Bronchial epithelial cell (primary cell): ENCODE measurements around the gene AP4M1. TPM values are rescaled to one million over a fixed set of nuclear protein-coding genes. Genes with fewer than 3 reads are reported as not detected.
A peak's percentile ranks its signal among the peaks of the same experiment; 100 is the strongest.

Source experiments
- DNase-seq: peaks from one replicate; pipeline ENCODE4 v3.0.0-alpha.2; 2010; ENCODE audit warnings: low read depth
- FAIRE-seq: peaks from 2 replicates; lab custom pipeline; 2011; peaks lifted over from hg19 to GRCh38; lab: Jason Lieb, UNC
- H3K27me3 ChIP-seq: 2 replicates; pipeline ENCODE4 v1.5.1; 2011; ENCODE audit warnings: low read length; ENCODE audit not compliant: control insufficient read depth, insufficient read depth
- H3K36me3 ChIP-seq: 2 replicates; pipeline ENCODE4 v1.5.1; 2011; ENCODE audit warnings: low read length; ENCODE audit not compliant: control insufficient read depth, insufficient read depth
- H3K4me3 ChIP-seq: 2 replicates; pipeline ENCODE4 v1.5.1; 2011; ENCODE audit warnings: mild to moderate bottlenecking, low read depth, low read length, control low read depth
- total RNA-seq: library from RNA; depleted of rRNA; stranded (reverse); fragments of >200 nt; gene quantifications from 2 replicates; pipeline ENCODE4 v1.2.1, GENCODE V29; 2014
- TF ChIP-seq, protein P1 (sequence below): IDR thresholded peaks from 2 replicates; pipeline ENCODE4 v1.5.1; 2011; ENCODE audit warnings: mild to moderate bottlenecking, moderate library complexity, low read length, control low read depth, inconsistent platforms; ENCODE audit not compliant: insufficient read depth, severe bottlenecking

Gene AP4M1
- total RNA-seq, 1 donor from 2014 or later = 22.6 TPM

- H3K27me3 ChIP-seq = no peaks in the 10 kb centered on the region
- no peaks in the 10 kb centered on the region for H3K36me3 ChIP-seq
- DNase-seq (no peak), FAIRE-seq (no peak)
- H3K4me3 ChIP-seq = peak overlapping the region; percentile 61
- TF ChIP-seq, protein P1, sequence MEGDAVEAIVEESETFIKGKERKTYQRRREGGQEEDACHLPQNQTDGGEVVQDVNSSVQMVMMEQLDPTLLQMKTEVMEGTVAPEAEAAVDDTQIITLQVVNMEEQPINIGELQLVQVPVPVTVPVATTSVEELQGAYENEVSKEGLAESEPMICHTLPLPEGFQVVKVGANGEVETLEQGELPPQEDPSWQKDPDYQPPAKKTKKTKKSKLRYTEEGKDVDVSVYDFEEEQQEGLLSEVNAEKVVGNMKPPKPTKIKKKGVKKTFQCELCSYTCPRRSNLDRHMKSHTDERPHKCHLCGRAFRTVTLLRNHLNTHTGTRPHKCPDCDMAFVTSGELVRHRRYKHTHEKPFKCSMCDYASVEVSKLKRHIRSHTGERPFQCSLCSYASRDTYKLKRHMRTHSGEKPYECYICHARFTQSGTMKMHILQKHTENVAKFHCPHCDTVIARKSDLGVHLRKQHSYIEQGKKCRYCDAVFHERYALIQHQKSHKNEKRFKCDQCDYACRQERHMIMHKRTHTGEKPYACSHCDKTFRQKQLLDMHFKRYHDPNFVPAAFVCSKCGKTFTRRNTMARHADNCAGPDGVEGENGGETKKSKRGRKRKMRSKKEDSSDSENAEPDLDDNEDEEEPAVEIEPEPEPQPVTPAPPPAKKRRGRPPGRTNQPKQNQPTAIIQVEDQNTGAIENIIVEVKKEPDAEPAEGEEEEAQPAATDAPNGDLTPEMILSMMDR = no peak
Measured at GRCh38 chr7:100119970-100120732, 18.7 kb downstream of the AP4M1 start.

DNA sequence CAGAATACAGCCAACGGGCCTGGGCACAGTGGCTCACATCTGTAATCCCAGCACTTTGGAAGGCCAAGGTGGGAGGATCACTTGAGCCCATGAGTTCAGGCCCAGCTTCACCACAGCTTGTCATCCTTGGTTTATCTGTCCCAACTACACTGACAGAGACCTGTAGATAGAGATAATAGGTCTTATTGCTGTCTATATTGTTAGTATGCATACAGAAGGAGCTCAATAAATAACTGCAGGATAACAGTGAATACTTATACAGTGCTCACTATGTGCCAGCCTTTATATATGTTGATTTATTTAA lies 19.2 kb downstream of the AP4M1 start:
- DNase-seq (no peak), FAIRE-seq (no peak)
- TF ChIP-seq, protein P1 = no peak
- Histone ChIP-seq H3K27me3 (no peaks in the 10 kb centered on the region), H3K4me3 (no peak overlapping the region), H3K36me3 (no peaks in the 10 kb centered on the region)

DNA sequence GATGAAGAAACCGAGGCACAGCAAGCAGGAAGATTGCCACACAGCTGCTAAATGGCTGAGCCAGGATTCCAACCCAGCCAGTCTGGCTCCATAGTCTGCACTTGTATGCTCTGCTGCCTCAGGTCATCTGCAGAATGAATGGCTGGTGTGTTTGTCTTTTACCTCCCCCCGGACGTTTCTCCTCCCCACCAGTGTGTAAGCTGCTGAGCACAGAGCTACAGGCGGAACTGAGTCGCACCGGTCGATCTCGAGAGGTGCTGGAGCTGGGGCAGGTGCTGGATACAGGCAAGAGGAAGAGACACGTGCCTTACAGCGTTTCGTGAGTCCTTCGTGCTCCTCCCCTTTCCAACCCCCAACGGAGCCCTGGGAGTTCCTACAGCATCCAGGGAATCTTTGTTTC lies 20.6 kb downstream of the AP4M1 start:
- H3K27me3 ChIP-seq = no peaks in the 10 kb centered on the region
- H3K4me3 ChIP-seq = no peak overlapping the region
- TF ChIP-seq, protein P1 = no peak
- FAIRE-seq = no peak
- no peak for DNase-seq
- H3K36me3 ChIP-seq = no peaks in the 10 kb centered on the region

DNA sequence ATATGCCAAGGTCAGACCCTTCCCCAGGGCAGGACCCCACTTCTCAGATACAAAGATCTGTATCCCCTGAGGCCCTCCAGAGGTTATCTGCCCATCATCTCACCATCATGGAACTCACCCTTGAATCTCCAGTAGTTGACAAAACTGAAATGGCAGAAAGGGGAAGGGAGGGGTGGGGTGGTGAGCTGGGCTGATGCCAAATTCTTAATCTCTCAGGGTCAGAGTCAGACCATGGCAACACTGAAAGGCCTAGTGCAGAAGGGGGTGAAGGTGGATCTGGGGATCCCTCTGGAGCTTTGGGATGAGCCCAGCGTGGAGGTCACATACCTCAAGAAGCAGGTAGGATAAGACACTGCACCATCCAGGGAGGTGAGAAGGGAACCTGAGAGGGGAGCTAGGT lies 21.1 kb downstream of the AP4M1 start:
- TF ChIP-seq, protein P1 = no peak
- H3K36me3 ChIP-seq = no peaks in the 10 kb centered on the region
- FAIRE-seq (no peak), DNase-seq (no peak)
- no peaks in the 10 kb centered on the region for H3K27me3 ChIP-seq
- H3K4me3 ChIP-seq = no peak overlapping the region

GRCh38 chr7:100124301-100125230 lies 23.1 kb downstream of the AP4M1 start:
- no peak overlapping the region for H3K4me3 ChIP-seq
- DNase-seq = no peak
- H3K36me3 ChIP-seq = no peaks in the 10 kb centered on the region
- TF ChIP-seq, protein P1 = no peak
- no peaks in the 10 kb centered on the region for H3K27me3 ChIP-seq
- no peak for FAIRE-seq
